Measurements from ENCODE around the gene CSTA. TPM values are rescaled to one million over a fixed set of nuclear protein-coding genes. Genes with fewer than 3 reads are reported as not detected.
A peak's percentile ranks its signal among the peaks of the same experiment; 100 is the strongest.

The CSTA gene
- total RNA-seq, 2 experiments from 2014 or later, result 0.22 TPM; not detected in 1

DNA sequence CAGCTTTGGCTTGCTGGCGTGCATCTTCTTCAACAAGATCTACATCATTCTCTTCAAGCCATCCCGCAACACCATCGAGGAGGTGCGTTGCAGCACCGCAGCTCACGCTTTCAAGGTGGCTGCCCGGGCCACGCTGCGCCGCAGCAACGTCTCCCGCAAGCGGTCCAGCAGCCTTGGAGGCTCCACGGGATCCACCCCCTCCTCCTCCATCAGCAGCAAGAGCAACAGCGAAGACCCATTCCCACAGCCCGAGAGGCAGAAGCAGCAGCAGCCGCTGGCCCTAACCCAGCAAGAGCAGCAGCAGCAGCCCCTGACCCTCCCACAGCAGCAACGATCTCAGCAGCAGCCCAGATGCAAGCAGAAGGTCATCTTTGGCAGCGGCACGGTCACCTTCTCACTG is 40.6 kb upstream of the CSTA start:
- no peaks in the 10 kb centered on the region for H3K9me3 ChIP-seq (ENCODE audit: low read length)
- H3K36me3 ChIP-seq (ENCODE audit: insufficient read depth, low read length), result no peaks in the 10 kb centered on the region
- no peak overlapping the region for H3K27ac ChIP-seq (ENCODE audit: low read depth, low read length, poor library complexity, severe bottlenecking)
- DNase-seq (ENCODE audit: low spot score), result no peak
- CTCF ChIA-PET (ENCODE audit: unreplicated experiment), result no interaction called here
- H3K9me2 ChIP-seq (ENCODE audit: insufficient read depth, low read length), result no peaks in the 10 kb centered on the region
- no peaks in the 10 kb centered on the region for H4K20me1 ChIP-seq (ENCODE audit: insufficient read depth, low read length)
- intact Hi-C loops (cut with micrococcal nuclease; ENCODE audit: unreplicated experiment), result no loop called here
- no peak overlapping the region for H3K4me3 ChIP-seq (ENCODE audit: low read depth, low read length, poor library complexity, severe bottlenecking)
- no peaks in the 10 kb centered on the region for H3K4me1 ChIP-seq (ENCODE audit: insufficient read depth, low read length, poor library complexity, severe bottlenecking)
- TF ChIP-seq, protein P1, sequence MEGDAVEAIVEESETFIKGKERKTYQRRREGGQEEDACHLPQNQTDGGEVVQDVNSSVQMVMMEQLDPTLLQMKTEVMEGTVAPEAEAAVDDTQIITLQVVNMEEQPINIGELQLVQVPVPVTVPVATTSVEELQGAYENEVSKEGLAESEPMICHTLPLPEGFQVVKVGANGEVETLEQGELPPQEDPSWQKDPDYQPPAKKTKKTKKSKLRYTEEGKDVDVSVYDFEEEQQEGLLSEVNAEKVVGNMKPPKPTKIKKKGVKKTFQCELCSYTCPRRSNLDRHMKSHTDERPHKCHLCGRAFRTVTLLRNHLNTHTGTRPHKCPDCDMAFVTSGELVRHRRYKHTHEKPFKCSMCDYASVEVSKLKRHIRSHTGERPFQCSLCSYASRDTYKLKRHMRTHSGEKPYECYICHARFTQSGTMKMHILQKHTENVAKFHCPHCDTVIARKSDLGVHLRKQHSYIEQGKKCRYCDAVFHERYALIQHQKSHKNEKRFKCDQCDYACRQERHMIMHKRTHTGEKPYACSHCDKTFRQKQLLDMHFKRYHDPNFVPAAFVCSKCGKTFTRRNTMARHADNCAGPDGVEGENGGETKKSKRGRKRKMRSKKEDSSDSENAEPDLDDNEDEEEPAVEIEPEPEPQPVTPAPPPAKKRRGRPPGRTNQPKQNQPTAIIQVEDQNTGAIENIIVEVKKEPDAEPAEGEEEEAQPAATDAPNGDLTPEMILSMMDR (conservative IDR thresholded peaks at IDR 0.05; ENCODE audit: low read length), result no peak
- TF ChIP-seq EZH2phosphoT487 (IDR thresholded peaks at IDR 0.05; ENCODE audit: borderline replicate concordance, low read depth, low read length), result no peak
- H2AFZ ChIP-seq (ENCODE audit: low read length), result no peak overlapping the region
- no TSS peak for BruUV-seq (replicated peaks)
- POLR2A ChIA-PET, result no interaction called here
- no peaks in the 10 kb centered on the region for H3K79me2 ChIP-seq (ENCODE audit: insufficient read depth, low read depth, low read length)
- no peak overlapping the region for H3K4me2 ChIP-seq (ENCODE audit: low read length)

DNA sequence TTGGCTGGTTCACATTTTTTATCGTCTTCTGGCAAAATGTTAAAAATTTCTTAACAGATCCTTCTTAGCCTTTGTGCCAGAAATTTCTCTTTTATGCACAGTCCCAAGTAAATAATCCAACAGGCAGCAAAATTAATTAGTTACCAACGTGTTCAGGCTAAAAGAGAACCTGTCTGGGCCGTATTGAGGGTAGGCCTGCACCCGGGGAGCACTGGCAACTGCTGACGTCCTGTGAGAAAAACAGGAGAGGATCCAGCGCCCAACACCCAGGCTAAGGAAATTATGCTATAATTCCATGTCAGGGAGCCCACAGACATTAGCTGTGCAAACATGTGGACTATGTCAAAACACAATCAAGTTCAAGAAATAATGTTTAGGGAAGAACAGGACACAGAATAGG is 30.7 kb upstream of the CSTA start:
- Histone ChIP-seq H3K4me2 (ENCODE audit: low read length) (no peak overlapping the region), H3K4me1 (ENCODE audit: insufficient read depth, low read length, poor library complexity, severe bottlenecking) (peaks cover 5% of the 10 kb centered on the region), H3K4me3 (ENCODE audit: low read depth, low read length, poor library complexity, severe bottlenecking) (no peak overlapping the region), H3K9me2 (ENCODE audit: insufficient read depth, low read length) (no peaks in the 10 kb centered on the region), H3K9me3 (ENCODE audit: low read length) (no peaks in the 10 kb centered on the region), H2AFZ (ENCODE audit: low read length) (no peak overlapping the region; the same call in 1 of the 2 replicates), H3K36me3 (ENCODE audit: insufficient read depth, low read length) (no peaks in the 10 kb centered on the region), H3K27ac (ENCODE audit: low read depth, low read length, poor library complexity, severe bottlenecking) (no peak overlapping the region), H3K79me2 (ENCODE audit: insufficient read depth, low read depth, low read length) (no peaks in the 10 kb centered on the region), H4K20me1 (ENCODE audit: insufficient read depth, low read length) (no peaks in the 10 kb centered on the region)
- intact Hi-C loops (cut with micrococcal nuclease; ENCODE audit: unreplicated experiment), result no loop called here
- TF ChIP-seq, protein P1 (conservative IDR thresholded peaks at IDR 0.05; ENCODE audit: low read length), result no peak
- TF ChIP-seq EZH2phosphoT487 (IDR thresholded peaks at IDR 0.05; ENCODE audit: borderline replicate concordance, low read depth, low read length), result no peak
- no TSS peak for BruUV-seq (replicated peaks)
- ChIA-PET POLR2A (interaction anchor here (1.1 kb wide), 1 partner anchor 217 kb away, joined by 3 read pairs; no protein-coding TSS in a partner anchor), CTCF (ENCODE audit: unreplicated experiment) (no interaction called here)
- no peak for DNase-seq (ENCODE audit: low spot score)

DNA sequence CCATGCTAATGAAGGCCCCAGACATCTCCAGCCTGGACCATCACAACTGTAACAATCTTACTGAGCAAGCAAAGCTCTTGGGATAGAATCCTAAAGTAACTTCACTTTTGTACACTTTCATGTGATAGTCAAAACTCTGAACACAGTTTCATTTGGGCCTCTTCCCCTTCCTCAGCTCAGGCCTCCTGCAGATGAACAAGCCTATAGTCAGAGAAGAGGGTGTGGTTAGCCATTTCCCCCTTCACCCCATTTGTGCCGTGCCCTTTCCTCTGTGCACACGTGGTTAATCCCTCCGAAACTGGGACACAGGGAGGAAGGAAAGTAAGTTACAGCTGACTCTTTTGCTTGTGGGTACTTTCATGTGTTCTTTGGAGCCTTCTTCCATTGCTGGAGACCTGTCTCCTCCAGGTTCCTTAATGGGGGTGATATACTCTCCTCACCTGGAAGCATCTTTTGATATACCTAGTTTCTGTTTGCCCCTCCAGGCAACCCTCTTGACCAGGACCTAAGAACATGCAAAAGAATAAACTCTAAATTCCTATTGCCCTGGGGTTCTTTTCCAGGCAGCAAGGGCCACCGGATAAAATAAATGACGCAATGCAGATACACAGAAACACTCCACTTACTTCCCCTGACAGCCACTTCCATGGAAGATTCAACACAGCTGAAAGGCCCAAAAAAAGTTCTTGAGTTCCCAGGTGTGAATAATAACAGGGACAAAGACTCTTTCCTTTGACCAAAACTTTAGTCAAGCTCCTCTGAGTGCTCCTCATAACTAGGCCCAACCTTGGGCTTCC is 29.6 kb upstream of the CSTA start:
- peaks cover 5% of the 10 kb centered on the region for H3K4me1 ChIP-seq (ENCODE audit: insufficient read depth, low read length, poor library complexity, severe bottlenecking)
- H3K9me3 ChIP-seq (ENCODE audit: low read length), result peaks cover 6% of the 10 kb centered on the region; the same call in 1 of the 2 replicates
- H3K27ac ChIP-seq (ENCODE audit: low read depth, low read length, poor library complexity, severe bottlenecking), result no peak overlapping the region
- H3K4me2 ChIP-seq (ENCODE audit: low read length), result no peak overlapping the region
- no peaks in the 10 kb centered on the region for H3K9me2 ChIP-seq (ENCODE audit: insufficient read depth, low read length)
- ChIA-PET CTCF (ENCODE audit: unreplicated experiment) (no interaction called here), POLR2A (interaction anchor here (1.0 kb wide), 1 partner anchor 19 kb away, joined by 3 read pairs; no protein-coding TSS in a partner anchor)
- no peak for DNase-seq (ENCODE audit: low spot score)
- H3K79me2 ChIP-seq (ENCODE audit: insufficient read depth, low read depth, low read length), result no peaks in the 10 kb centered on the region
- H3K4me3 ChIP-seq (ENCODE audit: low read depth, low read length, poor library complexity, severe bottlenecking), result no peak overlapping the region
- no peaks in the 10 kb centered on the region for H4K20me1 ChIP-seq (ENCODE audit: insufficient read depth, low read length)
- peak overlapping the region; percentile 54 for H2AFZ ChIP-seq (ENCODE audit: low read length)
- TF ChIP-seq, protein P1 (conservative IDR thresholded peaks at IDR 0.05; ENCODE audit: low read length), result no peak
- TF ChIP-seq EZH2phosphoT487 (IDR thresholded peaks at IDR 0.05; ENCODE audit: borderline replicate concordance, low read depth, low read length), result no peak
- no TSS peak for BruUV-seq (replicated peaks)
- H3K36me3 ChIP-seq (ENCODE audit: insufficient read depth, low read length), result no peaks in the 10 kb centered on the region
- intact Hi-C loops (cut with micrococcal nuclease; ENCODE audit: unreplicated experiment), result no loop called here

Data from OCI-LY7 (cell line).